ACC112 (cell line): ENCODE results near the gene NR3C1.

ENCODE experiments used
- H2AFZ ChIP-seq: fragments of 200-600 bp; sonication (generic); one replicate; pipeline ENCODE4 v1.6.0; 2017; ENCODE audit warnings: antibody characterized with exemption, low read length; ENCODE audit not compliant: unreplicated experiment
- H3K27ac ChIP-seq: fragments of 200-600 bp; sonication (generic); 2 replicates; pipeline ENCODE4 v1.5.1; 2014; ENCODE audit warnings: low read depth, mild to moderate bottlenecking, antibody characterized with exemption, low read length, moderate library complexity
- H3K27me3 ChIP-seq: fragments of 200-600 bp; sonication (generic); 2 replicates; pipeline ENCODE4 v1.6.1; 2014; ENCODE audit warnings: mild to moderate bottlenecking, antibody characterized with exemption, low read length, moderate library complexity, mixed read lengths; ENCODE audit not compliant: insufficient read depth
- H3K36me3 ChIP-seq: fragments of 200-600 bp; sonication (generic); 2 replicates; pipeline ENCODE4 v1.6.1; 2016; ENCODE audit warnings: mild to moderate bottlenecking, antibody characterized with exemption, low read length, moderate library complexity, mixed read lengths; ENCODE audit not compliant: insufficient read depth
- H3K4me1 ChIP-seq: fragments of 200-600 bp; sonication (generic); one replicate; pipeline ENCODE4 v1.6.1; 2016; ENCODE audit warnings: low read length, mixed read lengths; ENCODE audit not compliant: insufficient read depth, unreplicated experiment, control insufficient read depth
- H3K4me3 ChIP-seq: fragments of 200-600 bp; sonication (generic); 2 replicates; pipeline ENCODE4 v1.5.1; 2014; ENCODE audit warnings: mild to moderate bottlenecking, low read depth, low read length
- H3K79me2 ChIP-seq: fragments of 200-600 bp; sonication (generic); one replicate; pipeline ENCODE4 v1.6.0; 2016; ENCODE audit warnings: low read length; ENCODE audit not compliant: control insufficient read depth, unreplicated experiment, insufficient read depth

Gene NR3C1

DNA sequence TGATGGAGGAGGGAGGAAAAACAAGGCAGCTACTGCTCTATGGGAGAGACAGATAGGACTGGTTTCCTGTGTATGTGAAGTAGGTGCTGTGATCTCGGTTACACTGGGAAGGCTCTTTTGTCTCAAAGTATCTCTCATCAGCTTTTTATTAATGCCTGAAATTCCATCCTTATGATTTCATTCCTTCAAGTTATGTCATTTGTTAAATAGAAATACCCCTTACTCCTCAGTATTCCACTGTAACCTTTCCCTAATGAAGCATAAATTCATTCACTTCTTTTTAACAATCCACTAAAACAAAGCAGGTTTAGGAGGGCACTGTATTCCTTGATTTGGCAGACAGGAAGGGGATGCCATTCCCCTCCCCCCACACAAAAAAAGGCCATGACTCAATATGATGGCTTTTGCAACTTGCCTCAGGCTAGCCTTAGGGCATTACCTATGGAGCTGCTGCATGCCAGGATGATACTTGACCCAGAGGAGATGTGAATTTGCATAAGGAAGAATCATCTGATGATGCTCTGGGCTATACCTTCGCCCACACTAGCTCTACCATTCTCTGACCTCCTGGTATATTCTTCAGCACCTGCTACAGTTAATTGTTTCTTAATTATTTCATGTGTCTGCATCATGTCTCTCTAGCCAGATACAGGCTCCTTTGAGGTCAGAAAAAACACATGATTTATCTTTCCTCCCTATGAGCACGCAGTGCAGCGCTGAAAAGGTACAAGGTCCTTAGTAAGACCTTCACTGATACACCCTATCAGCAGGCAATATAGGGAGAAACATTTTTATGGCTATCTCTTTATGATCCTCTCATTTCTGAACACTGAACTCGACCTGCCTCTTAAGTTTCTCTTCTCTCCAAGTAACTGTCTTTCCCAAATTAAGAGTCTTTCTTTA is 26.3 kb downstream of the NR3C1 start:
- Histone ChIP-seq H3K4me1 (peaks cover 18% of the 10 kb centered on the region), H2AFZ (no peak overlapping the region), H3K36me3 (no peaks in the 10 kb centered on the region), H3K4me3 (no peak overlapping the region), H3K79me2 (peaks cover 86% of the 10 kb centered on the region), H3K27me3 (no peaks in the 10 kb centered on the region), H3K27ac (peak overlapping the region; percentile 52)

DNA sequence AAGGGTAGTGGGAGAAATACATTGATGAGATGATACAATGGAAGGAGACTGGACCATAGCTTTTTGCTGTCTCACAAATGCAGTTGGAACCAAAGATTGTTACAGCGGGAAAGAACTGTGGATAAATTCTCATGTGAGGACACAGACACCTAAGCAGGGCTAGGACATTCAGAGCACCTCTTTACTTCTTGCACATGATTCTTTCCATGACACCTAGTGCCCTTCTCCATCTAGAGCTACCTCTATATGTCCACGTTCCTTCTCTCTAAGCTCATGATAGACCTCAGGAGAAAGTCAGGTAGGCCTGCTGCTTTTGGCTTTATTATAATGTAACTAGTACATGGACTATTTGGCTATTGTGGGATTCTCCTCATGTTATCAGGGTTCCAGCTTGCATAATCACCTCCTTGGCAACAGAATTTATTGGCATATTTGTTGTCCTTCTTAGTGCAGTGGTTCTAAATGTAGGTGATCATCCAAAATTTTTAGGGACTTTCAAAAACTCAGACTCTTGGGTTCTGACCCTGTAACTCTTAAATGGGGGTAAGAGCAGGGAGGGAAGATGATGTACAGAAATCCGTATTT is 27.2 kb downstream of the NR3C1 start:
- peaks cover 88% of the 10 kb centered on the region for H3K79me2 ChIP-seq
- H2AFZ ChIP-seq: no peak overlapping the region
- H3K4me3 ChIP-seq: no peak overlapping the region
- H3K27ac ChIP-seq: peak overlapping the region; percentile 52
- H3K36me3 ChIP-seq: no peaks in the 10 kb centered on the region
- no peaks in the 10 kb centered on the region for H3K27me3 ChIP-seq
- H3K4me1 ChIP-seq: peaks cover 18% of the 10 kb centered on the region

DNA sequence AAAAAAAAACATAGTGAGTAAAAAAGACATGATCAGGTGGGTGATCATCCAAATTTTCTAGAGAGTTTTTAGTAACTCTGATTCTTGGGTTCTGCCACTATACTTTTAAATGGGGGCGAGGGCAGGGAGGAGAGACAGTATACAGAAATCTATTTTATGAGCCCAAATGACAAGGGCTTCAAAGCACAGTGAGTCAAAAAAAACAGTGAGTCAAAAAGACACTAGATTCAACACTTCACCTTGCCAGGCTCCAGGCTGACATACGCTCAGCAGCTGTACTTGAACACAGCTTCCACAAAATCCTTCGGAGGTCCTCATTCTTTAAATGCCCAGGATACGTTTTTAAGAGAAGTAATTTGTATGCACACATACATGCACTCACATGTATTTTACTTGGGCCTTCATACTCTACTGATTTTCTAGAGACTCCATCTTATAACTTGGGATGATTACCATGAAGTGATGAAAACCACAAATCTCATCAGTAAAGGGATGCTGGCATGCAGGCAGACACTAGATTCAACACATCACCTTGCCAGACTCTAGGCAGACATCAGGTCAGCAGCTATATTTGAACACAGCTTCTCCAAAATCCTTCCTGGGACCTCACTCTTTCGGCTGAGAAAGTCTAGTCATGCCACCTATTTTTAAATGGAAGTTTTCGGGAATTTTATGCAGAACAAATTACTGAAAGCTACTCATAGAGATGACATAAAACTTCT is 28.8 kb downstream of the NR3C1 start:
- Histone ChIP-seq H3K27ac (no peak overlapping the region), H3K36me3 (no peaks in the 10 kb centered on the region), H3K4me3 (no peak overlapping the region), H2AFZ (no peak overlapping the region), H3K79me2 (peaks cover 87% of the 10 kb centered on the region), H3K4me1 (peaks cover 18% of the 10 kb centered on the region), H3K27me3 (no peaks in the 10 kb centered on the region)

DNA sequence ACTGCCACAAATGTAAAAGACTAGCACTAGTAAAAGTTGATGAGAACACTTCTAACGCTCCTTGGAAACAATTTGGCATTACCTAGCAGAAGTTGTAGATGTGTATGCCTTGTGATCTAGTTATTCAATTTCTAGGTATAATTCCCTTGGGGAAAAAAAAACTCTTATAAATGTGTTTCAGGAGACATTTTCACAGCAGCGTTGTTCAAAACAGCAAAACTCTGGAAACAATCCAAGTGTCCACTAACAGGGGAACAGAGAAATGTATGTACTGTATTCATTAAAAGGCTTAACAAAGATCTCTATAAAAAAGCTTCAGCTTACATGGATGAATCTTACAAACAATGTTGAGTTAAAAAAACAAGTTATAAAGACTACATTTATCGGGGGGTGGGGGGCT is 30.4 kb downstream of the NR3C1 start:
- Histone ChIP-seq H3K4me1 (peaks cover 18% of the 10 kb centered on the region), H3K4me3 (no peak overlapping the region), H3K79me2 (peaks cover 88% of the 10 kb centered on the region), H3K27ac (no peak overlapping the region), H3K36me3 (peaks cover 9% of the 10 kb centered on the region), H3K27me3 (no peaks in the 10 kb centered on the region), H2AFZ (no peak overlapping the region)

DNA sequence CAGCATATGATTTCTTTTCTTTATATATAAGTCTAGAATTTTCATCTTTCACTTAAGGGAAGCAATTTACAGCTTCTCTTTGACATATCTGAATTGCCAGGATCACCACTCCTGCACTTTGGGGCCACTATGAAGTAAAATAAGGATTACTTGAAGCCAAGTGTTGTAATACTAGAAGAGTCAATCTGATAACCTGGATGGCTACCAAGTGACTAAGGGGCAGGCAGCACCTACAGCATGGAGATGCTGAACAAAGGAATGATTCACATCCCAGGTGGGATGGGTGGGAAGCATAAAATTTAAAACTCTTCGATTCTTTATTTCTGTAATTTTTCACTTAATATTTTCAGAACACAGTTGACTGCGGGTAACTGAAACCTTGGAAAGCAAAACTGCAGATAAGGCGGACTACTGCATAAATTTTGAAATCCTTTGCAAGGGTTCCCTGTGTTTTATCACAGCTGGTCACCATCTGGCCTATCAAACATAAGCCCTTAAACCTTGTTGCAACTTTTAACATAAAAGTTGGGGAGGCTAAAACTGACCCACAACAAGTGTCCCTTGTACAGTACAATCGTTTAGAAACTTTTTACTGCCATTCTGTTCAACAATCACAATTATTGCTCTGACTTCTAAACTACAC is 31.2 kb downstream of the NR3C1 start:
- Histone ChIP-seq H3K4me3 (no peak overlapping the region), H2AFZ (no peak overlapping the region), H3K27me3 (no peaks in the 10 kb centered on the region), H3K27ac (no peak overlapping the region), H3K36me3 (peaks cover 14% of the 10 kb centered on the region), H3K79me2 (peaks cover 89% of the 10 kb centered on the region), H3K4me1 (peaks cover 11% of the 10 kb centered on the region)

DNA sequence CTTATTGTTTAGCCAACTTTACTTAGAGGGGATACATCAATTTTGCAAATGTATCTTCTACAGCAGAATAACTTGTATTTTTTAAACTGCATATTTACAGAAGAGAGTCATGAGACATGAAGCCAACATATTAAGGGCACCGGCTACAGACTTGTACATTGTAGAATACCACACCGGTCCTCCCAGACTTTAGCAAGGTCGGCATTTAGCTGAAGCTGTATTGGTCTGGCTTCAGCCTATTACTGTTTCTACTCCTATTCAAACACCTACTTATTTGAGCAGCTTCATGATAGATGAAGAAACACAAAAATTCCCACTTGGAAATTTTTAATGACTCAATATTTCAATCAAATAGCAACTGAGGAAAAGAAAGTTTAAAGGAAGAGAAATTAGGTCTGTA is 33.0 kb downstream of the NR3C1 start:
- Histone ChIP-seq H2AFZ (no peak overlapping the region), H3K27ac (no peak overlapping the region), H3K4me1 (no peaks in the 10 kb centered on the region), H3K79me2 (peaks cover 88% of the 10 kb centered on the region), H3K36me3 (peaks cover 20% of the 10 kb centered on the region), H3K27me3 (no peaks in the 10 kb centered on the region), H3K4me3 (no peak overlapping the region)

DNA sequence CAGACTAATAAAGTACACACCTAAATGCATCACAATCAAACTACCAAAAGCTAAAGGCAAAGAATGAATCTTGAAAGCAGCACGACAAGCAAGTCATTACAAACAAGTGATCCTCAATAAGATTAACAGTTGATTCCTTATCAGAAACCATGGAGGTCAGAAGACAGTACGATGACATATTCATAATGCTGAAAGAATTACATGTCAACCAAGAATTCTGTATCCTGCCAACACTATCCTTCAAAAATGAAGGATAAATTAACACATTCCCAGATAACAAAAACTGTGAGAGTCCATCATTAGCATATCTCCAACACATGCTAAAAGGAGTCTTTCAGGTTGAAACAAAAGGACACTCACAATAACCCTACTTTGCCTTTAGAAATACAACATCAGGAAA is 39.4 kb downstream of the NR3C1 start:
- Histone ChIP-seq H3K27ac (no peak overlapping the region), H3K27me3 (no peaks in the 10 kb centered on the region), H3K36me3 (peaks cover 26% of the 10 kb centered on the region), H2AFZ (no peak overlapping the region), H3K4me3 (no peak overlapping the region), H3K4me1 (no peaks in the 10 kb centered on the region), H3K79me2 (peaks cover 88% of the 10 kb centered on the region)

DNA sequence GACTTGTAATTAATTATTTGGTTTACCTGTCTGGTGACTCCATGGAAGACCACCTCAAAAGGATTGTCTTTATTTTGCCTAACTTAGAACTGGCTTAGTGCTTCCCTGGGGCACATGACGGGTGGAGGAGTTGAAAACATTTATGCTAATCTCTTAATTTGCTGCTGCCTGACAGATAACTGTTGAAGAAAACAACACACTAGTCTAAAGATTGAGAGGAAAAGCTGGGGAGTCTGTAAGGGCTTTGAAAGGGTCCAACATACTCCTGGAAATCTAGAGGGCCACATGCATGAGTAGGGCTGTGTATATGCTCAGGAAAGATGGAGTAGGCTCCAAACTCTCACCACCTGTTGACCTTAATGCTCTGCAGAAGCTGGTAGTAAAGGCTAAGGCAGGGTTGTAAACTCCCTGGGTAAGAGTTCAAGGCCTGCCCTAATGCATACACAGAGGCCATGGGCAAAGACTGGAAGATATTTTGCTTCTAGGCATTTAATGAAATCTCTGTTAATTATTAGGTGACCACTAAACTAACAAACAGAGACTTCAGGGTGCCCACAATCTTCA is 40.7 kb downstream of the NR3C1 start:
- Histone ChIP-seq H3K36me3 (peaks cover 13% of the 10 kb centered on the region), H3K27me3 (no peaks in the 10 kb centered on the region), H3K4me3 (no peak overlapping the region), H3K79me2 (peaks cover 86% of the 10 kb centered on the region), H2AFZ (no peak overlapping the region), H3K4me1 (peaks cover 1% of the 10 kb centered on the region), H3K27ac (no peak overlapping the region)

DNA sequence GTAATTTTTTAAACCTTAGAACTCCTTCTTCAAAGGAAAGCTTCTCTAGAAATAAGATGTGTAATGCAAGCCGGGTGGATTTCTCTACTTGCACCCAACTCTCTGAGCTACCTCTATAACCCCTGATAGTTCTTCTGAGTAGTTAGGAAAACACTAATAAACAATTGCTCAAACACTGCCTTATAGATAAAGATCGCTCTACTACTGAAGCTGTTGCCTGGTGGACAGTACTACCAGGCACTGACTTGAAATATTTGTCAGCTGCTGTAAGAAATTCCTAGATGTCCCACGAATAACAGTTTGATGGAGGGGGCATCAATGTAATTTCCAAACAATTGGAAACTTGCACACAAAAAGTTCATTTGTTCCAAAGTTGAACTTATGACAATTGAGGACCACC is 42.0 kb downstream of the NR3C1 start:
- Histone ChIP-seq H3K4me1 (peaks cover 12% of the 10 kb centered on the region), H3K4me3 (no peak overlapping the region), H3K27me3 (no peaks in the 10 kb centered on the region), H2AFZ (no peak overlapping the region), H3K79me2 (peaks cover 85% of the 10 kb centered on the region), H3K36me3 (peaks cover 12% of the 10 kb centered on the region; the same call in 1 of the 2 replicates), H3K27ac (no peak overlapping the region)

DNA sequence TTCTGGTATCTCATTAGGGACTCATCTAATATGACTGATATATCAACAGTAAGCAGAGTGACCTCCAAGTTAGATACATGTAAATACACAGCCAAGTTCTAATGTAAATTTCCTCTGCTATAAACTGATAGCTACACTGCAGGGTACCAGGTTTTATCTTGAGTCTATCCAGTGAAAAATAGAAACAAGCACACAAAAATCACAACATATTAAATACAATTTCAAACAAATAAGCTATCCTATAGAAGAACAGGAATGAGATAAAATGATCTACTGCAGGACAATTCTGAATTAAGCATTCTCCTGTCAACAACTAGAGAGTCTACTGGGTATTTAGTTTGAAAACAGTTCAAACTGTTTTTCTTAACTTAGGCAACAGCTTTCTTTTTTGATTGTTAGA is 42.7 kb downstream of the NR3C1 start:
- H3K79me2 ChIP-seq: peaks cover 78% of the 10 kb centered on the region
- no peak overlapping the region for H3K4me3 ChIP-seq
- H3K36me3 ChIP-seq: peaks cover 9% of the 10 kb centered on the region; the same call in 1 of the 2 replicates
- H3K27me3 ChIP-seq: no peaks in the 10 kb centered on the region
- peaks cover 12% of the 10 kb centered on the region for H3K4me1 ChIP-seq
- no peak overlapping the region for H2AFZ ChIP-seq
- H3K27ac ChIP-seq: no peak overlapping the region
